ENCODE data around the gene MMP24OS. TPM values are rescaled to one million over a fixed set of nuclear protein-coding genes. Genes with fewer than 3 reads are reported as not detected.
"Not testable (repeated sequence)": the region's sequence is repeated elsewhere in the genome, so short reads cannot be mapped to it uniquely, and the experiment has no call there.

MMP24OS gene
- total RNA-seq, 1 donor from 2014 or later = 94.6 TPM

- Mint-ChIP-seq H3K27me3 (ENCODE audit: low read depth) (no peaks in the 10 kb centered on the region), H3K27ac (ENCODE audit: unreplicated experiment) (no peak overlapping the region), H3K4me3 (ENCODE audit: unreplicated experiment) (no peak overlapping the region), H3K4me1 (ENCODE audit: low read depth) (peaks cover 14% of the 10 kb centered on the region), H3K9me3 (ENCODE audit: low read depth) (no peaks in the 10 kb centered on the region), H3K36me3 (ENCODE audit: low read depth) (peaks cover 5% of the 10 kb centered on the region)
- no peak for DNase-seq (ENCODE audit: low spot score)
- TF ChIP-seq, protein P1, sequence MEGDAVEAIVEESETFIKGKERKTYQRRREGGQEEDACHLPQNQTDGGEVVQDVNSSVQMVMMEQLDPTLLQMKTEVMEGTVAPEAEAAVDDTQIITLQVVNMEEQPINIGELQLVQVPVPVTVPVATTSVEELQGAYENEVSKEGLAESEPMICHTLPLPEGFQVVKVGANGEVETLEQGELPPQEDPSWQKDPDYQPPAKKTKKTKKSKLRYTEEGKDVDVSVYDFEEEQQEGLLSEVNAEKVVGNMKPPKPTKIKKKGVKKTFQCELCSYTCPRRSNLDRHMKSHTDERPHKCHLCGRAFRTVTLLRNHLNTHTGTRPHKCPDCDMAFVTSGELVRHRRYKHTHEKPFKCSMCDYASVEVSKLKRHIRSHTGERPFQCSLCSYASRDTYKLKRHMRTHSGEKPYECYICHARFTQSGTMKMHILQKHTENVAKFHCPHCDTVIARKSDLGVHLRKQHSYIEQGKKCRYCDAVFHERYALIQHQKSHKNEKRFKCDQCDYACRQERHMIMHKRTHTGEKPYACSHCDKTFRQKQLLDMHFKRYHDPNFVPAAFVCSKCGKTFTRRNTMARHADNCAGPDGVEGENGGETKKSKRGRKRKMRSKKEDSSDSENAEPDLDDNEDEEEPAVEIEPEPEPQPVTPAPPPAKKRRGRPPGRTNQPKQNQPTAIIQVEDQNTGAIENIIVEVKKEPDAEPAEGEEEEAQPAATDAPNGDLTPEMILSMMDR (IDR thresholded peaks at IDR 0.05) = no peak
Observed at GRCh38 chr20:35254448-35254999, 23.4 kb downstream of the MMP24OS start.

GRCh38 chr20:35253010-35253409 lies 24.9 kb downstream of the MMP24OS start:
- H3K9me3 Mint-ChIP-seq (ENCODE audit: low read depth) = no peaks in the 10 kb centered on the region
- TF ChIP-seq, protein P1 (IDR thresholded peaks at IDR 0.05) = no peak

GRCh38 chr20:35252598-35252997 lies 25.3 kb downstream of the MMP24OS start:
- H3K27ac Mint-ChIP-seq (ENCODE audit: unreplicated experiment); DNase-seq (ENCODE audit: low spot score); H3K36me3 Mint-ChIP-seq (ENCODE audit: low read depth); H3K9me3 Mint-ChIP-seq (ENCODE audit: low read depth); H3K4me3 Mint-ChIP-seq (ENCODE audit: unreplicated experiment); H3K27me3 Mint-ChIP-seq (ENCODE audit: low read depth); H3K4me1 Mint-ChIP-seq (ENCODE audit: low read depth): not testable (repeated sequence)

More at GRCh38 chr20:35253010-35253409, 24.9 kb downstream of the MMP24OS start:
- Mint-ChIP-seq H3K4me1 (ENCODE audit: low read depth) (peaks cover 14% of the 10 kb centered on the region), H3K27ac (ENCODE audit: unreplicated experiment) (no peak overlapping the region), H3K4me3 (ENCODE audit: unreplicated experiment) (no peak overlapping the region), H3K27me3 (ENCODE audit: low read depth) (no peaks in the 10 kb centered on the region), H3K36me3 (ENCODE audit: low read depth) (peaks cover 5% of the 10 kb centered on the region)
- no peak for DNase-seq (ENCODE audit: low spot score)

DNA sequence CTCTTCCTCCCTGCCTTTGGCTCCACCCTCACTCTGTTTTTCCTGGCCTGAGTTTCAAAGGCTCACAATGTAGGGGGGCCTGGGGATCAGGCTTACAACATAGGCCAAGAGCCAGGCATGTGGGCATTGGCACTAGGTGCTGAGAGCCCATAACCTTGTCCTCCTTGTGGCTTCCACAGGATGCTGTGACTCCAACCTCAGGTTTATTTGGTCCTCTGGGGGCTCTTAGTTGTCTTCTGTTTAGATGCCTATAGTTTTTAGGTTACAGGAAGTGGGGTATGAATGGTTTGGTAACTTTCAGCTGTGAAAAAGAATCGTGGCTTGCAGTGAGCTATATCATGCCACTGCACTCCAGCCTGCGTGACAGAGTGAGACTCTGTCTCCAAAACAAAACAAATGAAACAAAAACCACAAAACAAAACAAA lies 25.9 kb downstream of the MMP24OS start:
- Mint-ChIP-seq H3K36me3 (ENCODE audit: low read depth) (peaks cover 5% of the 10 kb centered on the region), H3K9me3 (ENCODE audit: low read depth) (no peaks in the 10 kb centered on the region), H3K4me1 (ENCODE audit: low read depth) (peaks cover 4% of the 10 kb centered on the region), H3K27ac (ENCODE audit: unreplicated experiment) (no peak overlapping the region), H3K27me3 (ENCODE audit: low read depth) (no peaks in the 10 kb centered on the region), H3K4me3 (ENCODE audit: unreplicated experiment) (no peak overlapping the region)
- TF ChIP-seq, protein P1 (IDR thresholded peaks at IDR 0.05) = no peak
- no peak for DNase-seq (ENCODE audit: low spot score)

DNA sequence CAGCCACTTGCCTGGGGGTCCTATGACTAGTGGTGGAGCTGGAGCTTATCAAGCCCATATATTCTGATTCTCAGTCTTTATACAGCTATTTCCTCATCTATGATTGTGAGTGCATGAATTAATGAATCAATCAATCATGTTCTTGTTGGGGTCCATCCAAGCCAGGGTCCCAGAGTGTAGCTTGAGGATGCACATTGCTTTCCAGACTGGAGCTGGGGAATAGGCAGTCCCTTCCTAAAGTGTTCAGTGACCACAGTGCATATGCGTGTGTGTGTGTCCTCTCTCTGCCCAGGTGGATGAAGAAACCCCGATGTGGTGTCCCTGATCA lies 26.3 kb downstream of the MMP24OS start:
- Mint-ChIP-seq H3K4me1 (ENCODE audit: low read depth) (peaks cover 4% of the 10 kb centered on the region), H3K27ac (ENCODE audit: unreplicated experiment) (no peak overlapping the region), H3K27me3 (ENCODE audit: low read depth) (no peaks in the 10 kb centered on the region), H3K4me3 (ENCODE audit: unreplicated experiment) (no peak overlapping the region), H3K9me3 (ENCODE audit: low read depth) (no peaks in the 10 kb centered on the region), H3K36me3 (ENCODE audit: low read depth) (peaks cover 5% of the 10 kb centered on the region)
- TF ChIP-seq, protein P1 (IDR thresholded peaks at IDR 0.05) = no peak
- DNase-seq (ENCODE audit: low spot score) = no peak
